ENCODE data around the gene APOL1. TPM values are rescaled to one million over a fixed set of nuclear protein-coding genes. Genes with fewer than 3 reads are reported as not detected.
"Not testable (repeated sequence)": the region's sequence is repeated elsewhere in the genome, so short reads cannot be mapped to it uniquely, and the experiment has no call there.

APOL1 gene
- total RNA-seq, 6 experiments from 2014 or later = 0.55 to 6.2 (median 4.9) TPM

DNA sequence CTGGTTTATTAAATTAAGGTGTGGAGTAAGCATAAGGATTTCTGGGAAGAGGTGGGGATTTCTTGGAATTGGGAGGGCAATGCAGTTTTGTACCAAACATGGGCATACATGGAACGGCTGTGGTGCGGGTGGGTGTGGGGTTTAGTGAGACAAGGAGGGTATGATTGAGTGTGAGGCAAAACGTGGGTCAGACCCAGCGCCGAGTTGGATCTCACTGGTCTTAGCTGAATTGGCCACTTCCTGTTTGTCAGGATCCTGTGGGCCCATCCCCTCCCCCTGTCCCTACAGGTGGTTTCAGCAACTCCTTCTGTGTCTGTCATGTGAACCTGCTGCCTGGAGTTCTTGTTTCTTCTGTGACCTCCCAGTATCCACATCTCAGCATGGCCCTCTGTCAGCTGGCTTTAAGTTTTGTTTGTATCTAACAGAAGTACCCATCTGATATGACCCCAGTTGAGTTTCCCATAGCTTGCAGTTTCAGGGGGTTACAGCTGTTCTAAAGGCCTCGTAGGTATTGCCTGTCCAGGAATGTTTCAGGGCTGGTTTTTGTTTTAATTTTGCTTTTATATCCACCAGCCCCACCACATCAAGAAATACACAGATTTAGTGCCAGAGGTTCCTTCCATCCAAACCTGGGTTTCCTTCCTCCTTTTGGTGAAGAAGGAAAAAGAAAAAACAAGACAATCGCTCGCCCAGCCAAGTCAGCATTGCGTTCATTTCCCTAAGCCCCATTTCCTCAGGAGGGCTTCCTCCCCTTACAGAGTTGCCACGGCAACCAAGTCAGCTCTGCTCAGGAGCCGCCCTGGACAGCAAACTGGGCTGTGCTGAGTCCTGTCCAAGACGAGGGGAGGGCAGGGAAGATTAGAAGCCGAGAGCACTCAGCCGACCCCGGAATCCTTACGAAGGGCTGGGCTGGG is 6.0 kb downstream of the APOL1 start:
- TF ChIP-seq, protein P1, sequence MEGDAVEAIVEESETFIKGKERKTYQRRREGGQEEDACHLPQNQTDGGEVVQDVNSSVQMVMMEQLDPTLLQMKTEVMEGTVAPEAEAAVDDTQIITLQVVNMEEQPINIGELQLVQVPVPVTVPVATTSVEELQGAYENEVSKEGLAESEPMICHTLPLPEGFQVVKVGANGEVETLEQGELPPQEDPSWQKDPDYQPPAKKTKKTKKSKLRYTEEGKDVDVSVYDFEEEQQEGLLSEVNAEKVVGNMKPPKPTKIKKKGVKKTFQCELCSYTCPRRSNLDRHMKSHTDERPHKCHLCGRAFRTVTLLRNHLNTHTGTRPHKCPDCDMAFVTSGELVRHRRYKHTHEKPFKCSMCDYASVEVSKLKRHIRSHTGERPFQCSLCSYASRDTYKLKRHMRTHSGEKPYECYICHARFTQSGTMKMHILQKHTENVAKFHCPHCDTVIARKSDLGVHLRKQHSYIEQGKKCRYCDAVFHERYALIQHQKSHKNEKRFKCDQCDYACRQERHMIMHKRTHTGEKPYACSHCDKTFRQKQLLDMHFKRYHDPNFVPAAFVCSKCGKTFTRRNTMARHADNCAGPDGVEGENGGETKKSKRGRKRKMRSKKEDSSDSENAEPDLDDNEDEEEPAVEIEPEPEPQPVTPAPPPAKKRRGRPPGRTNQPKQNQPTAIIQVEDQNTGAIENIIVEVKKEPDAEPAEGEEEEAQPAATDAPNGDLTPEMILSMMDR (IDR thresholded peaks at IDR 0.05) = no peak
- DNase-seq = no peak
- no peak overlapping the region; the same call in 1 of the 2 replicates for H3K4me3 Mint-ChIP-seq

GRCh38 chr22:36259615-36260300 is 6.8 kb downstream of the APOL1 start:
- peaks cover 15% of the 10 kb centered on the region for H3K27me3 Mint-ChIP-seq (ENCODE audit: insufficient read depth)
- no peaks in the 10 kb centered on the region for H3K36me3 Mint-ChIP-seq (ENCODE audit: low read depth)
- TF ChIP-seq, protein P1 (IDR thresholded peaks at IDR 0.05) = no peak
- no peak overlapping the region for H3K27ac Mint-ChIP-seq
- no peaks in the 10 kb centered on the region; the same call in 1 of the 2 replicates for H3K9me3 Mint-ChIP-seq
- peaks cover 15% of the 10 kb centered on the region; the same call in 1 of the 2 replicates for H3K4me1 Mint-ChIP-seq (ENCODE audit: low read depth)
- H3K4me3 Mint-ChIP-seq = no peak overlapping the region; the same call in 1 of the 2 replicates
- DNase-seq = no peak

More for the DNA sequence above, 6.0 kb downstream of the APOL1 start:
- Mint-ChIP-seq H3K27me3 (ENCODE audit: insufficient read depth) (peaks cover 15% of the 10 kb centered on the region), H3K4me1 (ENCODE audit: low read depth) (peaks cover 18% of the 10 kb centered on the region; the same call in 1 of the 2 replicates), H3K9me3 (no peaks in the 10 kb centered on the region; the same call in 1 of the 2 replicates), H3K36me3 (ENCODE audit: low read depth) (no peaks in the 10 kb centered on the region), H3K27ac (no peak overlapping the region)

DNA sequence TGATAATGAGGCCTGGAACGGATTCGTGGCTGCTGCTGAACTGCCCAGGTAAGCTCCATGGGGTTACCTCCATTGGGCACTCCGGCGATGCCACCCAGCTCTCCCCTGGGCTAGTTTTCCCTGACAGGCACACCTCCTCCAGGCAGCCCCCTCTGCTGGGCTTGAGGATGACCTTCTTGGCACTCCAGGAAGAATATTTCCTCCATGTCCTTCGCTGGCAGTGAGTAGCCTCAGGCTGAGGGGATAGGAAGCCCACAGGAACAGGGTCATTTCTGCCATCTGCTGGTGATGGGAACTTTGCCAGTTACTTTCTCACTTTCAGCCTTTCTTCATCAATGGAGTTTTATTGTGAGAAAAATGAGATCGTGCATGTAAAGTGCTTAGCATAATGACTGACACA is 8.7 kb downstream of the APOL1 start:
- H3K27me3 Mint-ChIP-seq (ENCODE audit: insufficient read depth) = peaks cover 17% of the 10 kb centered on the region
- not testable (repeated sequence) for H3K4me3 Mint-ChIP-seq; H3K4me1 Mint-ChIP-seq (ENCODE audit: low read depth); H3K27ac Mint-ChIP-seq; H3K9me3 Mint-ChIP-seq; DNase-seq; H3K36me3 Mint-ChIP-seq (ENCODE audit: low read depth)

DNA sequence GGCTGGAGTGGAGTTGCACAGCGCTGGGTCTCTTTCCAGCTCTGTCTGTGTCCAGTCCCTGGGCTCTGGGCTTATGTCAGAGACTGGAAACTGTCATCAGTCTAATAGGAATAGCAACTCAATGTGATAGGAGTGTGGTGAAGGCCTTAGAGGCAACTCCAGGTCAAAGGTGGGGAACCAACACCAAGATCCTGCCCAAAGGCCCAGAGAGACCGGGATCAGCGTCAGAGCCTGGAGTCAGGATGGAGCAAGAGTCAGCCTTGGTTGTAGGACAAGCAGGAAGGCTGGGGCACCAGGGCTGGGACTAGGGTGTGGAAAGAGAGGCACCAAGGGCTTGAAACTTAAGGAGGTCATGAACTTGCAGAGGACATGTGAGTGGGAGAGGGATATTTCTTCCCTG is 9.4 kb downstream of the APOL1 start:
- H3K27me3 Mint-ChIP-seq (ENCODE audit: insufficient read depth) = peaks cover 20% of the 10 kb centered on the region
- not testable (repeated sequence) for DNase-seq; H3K9me3 Mint-ChIP-seq; H3K4me3 Mint-ChIP-seq; H3K36me3 Mint-ChIP-seq (ENCODE audit: low read depth); H3K27ac Mint-ChIP-seq; H3K4me1 Mint-ChIP-seq (ENCODE audit: low read depth)

GRCh38 chr22:36263216-36263673 is 10.3 kb downstream of the APOL1 start:
- not testable (repeated sequence) for H3K9me3 Mint-ChIP-seq; H3K4me3 Mint-ChIP-seq; H3K4me1 Mint-ChIP-seq (ENCODE audit: low read depth); H3K27ac Mint-ChIP-seq; DNase-seq; H3K36me3 Mint-ChIP-seq (ENCODE audit: low read depth)
- H3K27me3 Mint-ChIP-seq (ENCODE audit: insufficient read depth) = peaks cover 19% of the 10 kb centered on the region

DNA sequence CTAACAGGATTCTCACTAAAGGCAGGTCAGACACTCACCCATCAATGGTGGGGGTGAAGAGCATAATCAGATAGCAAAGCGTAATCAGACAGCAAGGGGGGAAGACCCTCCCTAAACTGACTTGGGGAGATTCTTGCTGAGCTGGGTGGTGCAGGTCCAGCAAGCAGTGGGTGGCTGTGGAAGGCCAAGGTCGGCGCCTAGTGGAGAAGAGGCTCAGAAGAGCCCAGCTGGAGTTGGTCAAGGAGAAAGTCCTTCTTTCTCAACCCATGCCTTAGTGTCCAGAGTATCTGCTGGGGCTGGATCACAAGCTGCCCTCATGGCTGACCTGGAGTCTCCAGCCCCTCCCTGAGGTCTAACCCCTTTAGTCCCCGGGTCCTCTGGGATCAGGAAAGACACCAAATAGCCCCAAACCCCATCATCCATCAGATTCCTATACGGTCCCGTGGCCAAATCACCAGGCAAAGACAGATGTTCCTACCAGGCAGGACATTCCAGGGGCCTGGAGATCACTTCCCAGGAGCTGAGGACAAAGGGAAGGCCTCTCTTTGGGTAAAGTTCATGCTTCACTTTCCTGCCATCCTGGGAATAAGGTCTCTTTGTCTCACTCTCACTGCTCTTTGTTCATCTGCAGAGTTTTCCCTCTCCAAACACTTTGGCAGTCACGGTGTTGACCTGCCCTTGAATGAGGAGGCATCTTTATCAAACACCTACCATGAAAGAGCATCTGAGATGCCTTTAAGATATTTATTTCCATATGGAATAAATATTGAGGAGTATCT is 11.1 kb downstream of the APOL1 start:
- H3K9me3 Mint-ChIP-seq; H3K4me3 Mint-ChIP-seq; H3K27ac Mint-ChIP-seq; DNase-seq; H3K36me3 Mint-ChIP-seq (ENCODE audit: low read depth); H3K4me1 Mint-ChIP-seq (ENCODE audit: low read depth): not testable (repeated sequence)
- H3K27me3 Mint-ChIP-seq (ENCODE audit: insufficient read depth) = peaks cover 20% of the 10 kb centered on the region

- Mint-ChIP-seq H3K4me3 (no peak overlapping the region), H3K4me1 (ENCODE audit: low read depth) (peaks cover 5% of the 10 kb centered on the region; the same call in 1 of the 2 replicates), H3K27ac (no peak overlapping the region), H3K36me3 (ENCODE audit: low read depth) (peaks cover 10% of the 10 kb centered on the region), H3K9me3 (no peaks in the 10 kb centered on the region), H3K27me3 (ENCODE audit: insufficient read depth) (peaks cover 23% of the 10 kb centered on the region)
- TF ChIP-seq, protein P1 (IDR thresholded peaks at IDR 0.05) = no peak
- DNase-seq = no peak
Observed at GRCh38 chr22:36267058-36267457, 14.1 kb downstream of the APOL1 start.
